GM18861 (cell line): ENCODE results near the gene SLC9A8.

ENCODE experiments used
- ATAC-seq: cut with Tn5 transposase; IDR thresholded peaks from one replicate; pipeline ENCODE4 v1.9.1; 2021; ENCODE audit not compliant: unreplicated experiment

SLC9A8 gene

GRCh38 chr20:49813305-49813974 is 812 bp downstream of the SLC9A8 start:
- no peak for ATAC-seq

GRCh38 chr20:49814057-49814694 is 1.5 kb downstream of the SLC9A8 start:
- ATAC-seq: no peak

- ATAC-seq: no peak
These were observed 6.2 kb downstream of the SLC9A8 start for GRCh38 chr20:49818816-49819215.

GRCh38 chr20:49819702-49820101 is 7.1 kb downstream of the SLC9A8 start:
- ATAC-seq: no peak

GRCh38 chr20:49821381-49821780 is 8.8 kb downstream of the SLC9A8 start:
- no peak for ATAC-seq

- ATAC-seq: no peak
These were observed 9.3 kb downstream of the SLC9A8 start for GRCh38 chr20:49821870-49822331.

GRCh38 chr20:49823152-49823847 is 10.7 kb downstream of the SLC9A8 start:
- ATAC-seq: no peak

- ATAC-seq: no peak
These were observed 11.6 kb downstream of the SLC9A8 start for GRCh38 chr20:49824206-49824605.

- no peak for ATAC-seq
These were observed 12.9 kb downstream of the SLC9A8 start for GRCh38 chr20:49825521-49826033.

GRCh38 chr20:49831022-49831769 is 18.6 kb downstream of the SLC9A8 start:
- ATAC-seq: no peak

GRCh38 chr20:49831770-49832631 is 19.4 kb downstream of the SLC9A8 start:
- ATAC-seq: no peak

- no peak for ATAC-seq
These were observed 20.2 kb downstream of the SLC9A8 start for GRCh38 chr20:49832632-49833327.

- ATAC-seq: no peak
These were observed 20.9 kb downstream of the SLC9A8 start for GRCh38 chr20:49833483-49833882.

GRCh38 chr20:49835031-49835430 is 22.4 kb downstream of the SLC9A8 start:
- ATAC-seq: no peak

- no peak for ATAC-seq
These were observed 25.9 kb downstream of the SLC9A8 start for GRCh38 chr20:49838546-49838945.

- ATAC-seq: no peak
These were observed 30.5 kb downstream of the SLC9A8 start for GRCh38 chr20:49843139-49843538.

- no peak for ATAC-seq
These were observed 31.2 kb downstream of the SLC9A8 start for GRCh38 chr20:49843770-49844380.

- no peak for ATAC-seq
These were observed 32.4 kb downstream of the SLC9A8 start for GRCh38 chr20:49845060-49845459.

- ATAC-seq: no peak
These were observed 33.7 kb downstream of the SLC9A8 start for GRCh38 chr20:49846206-49846807.
